Measurements from ENCODE around the gene VANGL2. TPM values are rescaled to one million over a fixed set of nuclear protein-coding genes. Genes with fewer than 3 reads are reported as not detected.

VANGL2 gene
- total RNA-seq, 3 donors from 2014 or later, result 5.2 to 8.9 (median 8.7) TPM

GRCh38 chr1:160429702-160430535 lies 29.6 kb downstream of the VANGL2 start:
- Histone ChIP-seq H3K4me3 (no peak overlapping the region), H3K9me3 (no peaks in the 10 kb centered on the region), H3K4me1 (ENCODE audit: low read depth) (peaks cover 15% of the 10 kb centered on the region), H3K36me3 (ENCODE audit: low read depth) (no peaks in the 10 kb centered on the region)
- ATAC-seq, result peak; percentile 35
- TF ChIP-seq CTCF (IDR thresholded peaks at IDR 0.05), result no peak
- intact Hi-C loops (cut with DNase I, micrococcal nuclease), result loop anchor here in 1 of 2 donors (2.0 kb wide), 1 partner anchor 177 kb away; no protein-coding TSS in a partner anchor
- no peak for DNase-seq

GRCh38 chr1:160431006-160431405 lies 30.6 kb downstream of the VANGL2 start:
- no peak overlapping the region for H3K4me3 ChIP-seq
- H3K9me3 ChIP-seq, result no peaks in the 10 kb centered on the region
- intact Hi-C loops (cut with DNase I, micrococcal nuclease), result no loop called here
- peaks cover 15% of the 10 kb centered on the region for H3K4me1 ChIP-seq (ENCODE audit: low read depth)
- H3K36me3 ChIP-seq (ENCODE audit: low read depth), result no peaks in the 10 kb centered on the region
- no peak for DNase-seq
- ATAC-seq, result no peak
- no peak for TF ChIP-seq CTCF (IDR thresholded peaks at IDR 0.05)

GRCh38 chr1:160431571-160431970 lies 31.2 kb downstream of the VANGL2 start:
- H3K4me3 ChIP-seq, result no peak overlapping the region
- intact Hi-C loops (cut with DNase I, micrococcal nuclease), result no loop called here
- peaks cover 15% of the 10 kb centered on the region for H3K4me1 ChIP-seq (ENCODE audit: low read depth)
- no peaks in the 10 kb centered on the region for H3K9me3 ChIP-seq
- TF ChIP-seq CTCF (IDR thresholded peaks at IDR 0.05), result no peak
- ATAC-seq (no peak), DNase-seq (no peak)
- no peaks in the 10 kb centered on the region for H3K36me3 ChIP-seq (ENCODE audit: low read depth)

GRCh38 chr1:160432371-160432786 lies 32.0 kb downstream of the VANGL2 start:
- ATAC-seq, result peak; percentile 38
- no peak overlapping the region for H3K4me3 ChIP-seq
- H3K36me3 ChIP-seq (ENCODE audit: low read depth), result no peaks in the 10 kb centered on the region
- intact Hi-C loops (cut with DNase I, micrococcal nuclease), result no loop called here
- no peaks in the 10 kb centered on the region for H3K9me3 ChIP-seq
- H3K4me1 ChIP-seq (ENCODE audit: low read depth), result peaks cover 15% of the 10 kb centered on the region
- no peak for DNase-seq
- TF ChIP-seq CTCF (IDR thresholded peaks at IDR 0.05), result no peak

- DNase-seq (no peak), ATAC-seq (no peak)
- no peak for TF ChIP-seq CTCF (IDR thresholded peaks at IDR 0.05)
- H3K36me3 ChIP-seq (ENCODE audit: low read depth), result no peaks in the 10 kb centered on the region
- no peak overlapping the region for H3K4me3 ChIP-seq
- H3K9me3 ChIP-seq, result no peaks in the 10 kb centered on the region
- H3K4me1 ChIP-seq (ENCODE audit: low read depth), result no peaks in the 10 kb centered on the region
- intact Hi-C loops (cut with DNase I, micrococcal nuclease), result no loop called here
Measured at GRCh38 chr1:160436966-160437365, 36.6 kb downstream of the VANGL2 start.

All from mucosa of descending colon (tissue), 3 donors.